ENCODE data around the gene PPY. TPM values are rescaled to one million over a fixed set of nuclear protein-coding genes. Genes with fewer than 3 reads are reported as not detected.

Gene PPY
- total RNA-seq, 1 experiment from 2014 or later: not detected

GRCh38 chr17:43911904-43912303 is 30.4 kb downstream of the PPY start:
- no peaks in the 10 kb centered on the region for H3K9me3 ChIP-seq (ENCODE audit: control insufficient read depth, insufficient read depth, low read depth, low read length)
- in situ Hi-C loops (cut with HindIII; ENCODE audit: low pct_unique_long_range_greater_than_20kb, low sequenced_read_pairs): no loop called here
- H3K4me1 ChIP-seq (ENCODE audit: control insufficient read depth, insufficient read depth, low read length): peaks cover 7% of the 10 kb centered on the region
- no peaks in the 10 kb centered on the region; the same call in 1 of the 2 replicates for H3K36me3 ChIP-seq (ENCODE audit: control insufficient read depth, insufficient read depth, low read length)
- DNase-seq (ENCODE audit: low read depth, low spot score) (no peak), ATAC-seq (no peak)
- intact Hi-C loops (cut with micrococcal nuclease; ENCODE audit: unreplicated experiment): no loop called here
- H3K27me3 ChIP-seq (ENCODE audit: control insufficient read depth, insufficient read depth, low read length): peaks cover 3% of the 10 kb centered on the region; the same call in 1 of the 2 replicates
- ChIA-PET CTCF (no interaction called here), POLR2A (no interaction called here)
- no peak overlapping the region for H3K27ac ChIP-seq (ENCODE audit: low read length)
- no peak for TF ChIP-seq SIN3A (IDR thresholded peaks at IDR 0.05; ENCODE audit: borderline replicate concordance, insufficient read depth, low read depth, low read length)
- no peak for TF ChIP-seq POLR2AphosphoS5 (IDR thresholded peaks at IDR 0.05; ENCODE audit: low read depth, low read length)
- TF ChIP-seq REST (IDR thresholded peaks at IDR 0.05; ENCODE audit: insufficient read depth in 1 of 2, low read depth in 2 of 2, low read length in 1 of 2): no peak
- TF ChIP-seq TCF7L2 (IDR thresholded peaks at IDR 0.05; ENCODE audit: low read depth, low read length): no peak
- TF ChIP-seq CTCF (IDR thresholded peaks at IDR 0.05): no peak
- no peak overlapping the region for H3K4me3 ChIP-seq (ENCODE audit: low read depth in 2 of 2, low read length in 2 of 2)
- BruUV-seq (replicated peaks): no TSS peak

GRCh38 chr17:43909537-43910231 is 32.6 kb downstream of the PPY start:
- in situ Hi-C loops (cut with HindIII; ENCODE audit: low pct_unique_long_range_greater_than_20kb, low sequenced_read_pairs): no loop called here
- no TSS peak for BruUV-seq (replicated peaks)
- Histone ChIP-seq H3K36me3 (ENCODE audit: control insufficient read depth, insufficient read depth, low read length) (no peaks in the 10 kb centered on the region; the same call in 1 of the 2 replicates), H3K27ac (ENCODE audit: low read length) (no peak overlapping the region), H3K4me1 (ENCODE audit: control insufficient read depth, insufficient read depth, low read length) (peaks cover 8% of the 10 kb centered on the region), H3K9me3 (ENCODE audit: control insufficient read depth, insufficient read depth, low read depth, low read length) (no peaks in the 10 kb centered on the region), H3K27me3 (ENCODE audit: control insufficient read depth, insufficient read depth, low read length) (peaks cover 3% of the 10 kb centered on the region; the same call in 1 of the 2 replicates), H3K4me3 (ENCODE audit: low read depth in 2 of 2, low read length in 2 of 2) (no peak overlapping the region)
- intact Hi-C loops (cut with micrococcal nuclease; ENCODE audit: unreplicated experiment): no loop called here
- no peak for DNase-seq (ENCODE audit: low read depth, low spot score)
- ChIA-PET CTCF (interaction anchor here (0.6 to 0.9 kb wide), 4 partner anchors 11 to 97 kb away, joined by 3 to 10 read pairs (median 4); no protein-coding TSS in a partner anchor), POLR2A (no interaction called here)
- no peak for TF ChIP-seq SIN3A (IDR thresholded peaks at IDR 0.05; ENCODE audit: borderline replicate concordance, insufficient read depth, low read depth, low read length)
- no peak for TF ChIP-seq REST (IDR thresholded peaks at IDR 0.05; ENCODE audit: insufficient read depth in 1 of 2, low read depth in 2 of 2, low read length in 1 of 2)
- TF ChIP-seq CTCF (IDR thresholded peaks at IDR 0.05): no peak
- no peak for TF ChIP-seq POLR2AphosphoS5 (IDR thresholded peaks at IDR 0.05; ENCODE audit: low read depth, low read length)
- no peak for TF ChIP-seq TCF7L2 (IDR thresholded peaks at IDR 0.05; ENCODE audit: low read depth, low read length)
- ATAC-seq: no peak
